ENCODE results near the gene ADAMTS19.
A peak's percentile ranks its signal among the peaks of the same experiment; 100 is the strongest.

The ADAMTS19 gene

GRCh38 chr5:129689045-129689444 is 228.9 kb downstream of the ADAMTS19 start:
- DNase-seq, result no peak

GRCh38 chr5:129691220-129691619 is 231.1 kb downstream of the ADAMTS19 start:
- DNase-seq, result no peak

GRCh38 chr5:129696636-129697035 is 236.5 kb downstream of the ADAMTS19 start:
- DNase-seq, result no peak

- DNase-seq, result no peak
These were observed 238.6 kb downstream of the ADAMTS19 start for GRCh38 chr5:129698661-129699060.

- DNase-seq, result no peak
These were observed 256.1 kb downstream of the ADAMTS19 start for GRCh38 chr5:129716235-129716634.

- no peak for DNase-seq
These were observed 256.6 kb downstream of the ADAMTS19 start for GRCh38 chr5:129716651-129717050.

- DNase-seq, result no peak
These were observed 257.7 kb downstream of the ADAMTS19 start for GRCh38 chr5:129717751-129718310.

- DNase-seq, result no peak
These were observed 258.5 kb downstream of the ADAMTS19 start for GRCh38 chr5:129718471-129719090.

- no peak for DNase-seq
These were observed 264.1 kb downstream of the ADAMTS19 start for GRCh38 chr5:129724222-129724621.

GRCh38 chr5:129724647-129725046 is 264.5 kb downstream of the ADAMTS19 start:
- no peak for DNase-seq

GRCh38 chr5:129739773-129740172 is 279.7 kb downstream of the ADAMTS19 start:
- no peak for DNase-seq

- no peak for DNase-seq
These were observed 283.6 kb downstream of the ADAMTS19 start for GRCh38 chr5:129743541-129744187.

GRCh38 chr5:129745997-129746396 is 285.9 kb downstream of the ADAMTS19 start:
- DNase-seq, result no peak

- no peak for DNase-seq
These were observed 286.8 kb downstream of the ADAMTS19 start for GRCh38 chr5:129746876-129747275.

- no peak for DNase-seq
These were observed 287.7 kb downstream of the ADAMTS19 start, which contains the start of gene MINAR2 for GRCh38 chr5:129747572-129748407. Gene MINAR2, plus strand, starts transcription at chr5:129748094. Its CDS starts 97 bp downstream, at chr5:129748191.

GRCh38 chr5:129748913-129749880 is 289.1 kb downstream of the ADAMTS19 start:
- DNase-seq, result no peak

GRCh38 chr5:129760636-129761325 is 300.7 kb downstream of the ADAMTS19 start:
- DNase-seq, result no peak

GRCh38 chr5:129763651-129764050 is 303.6 kb downstream of the ADAMTS19 start:
- DNase-seq, result no peak

GRCh38 chr5:129766798-129767197 is 306.7 kb downstream of the ADAMTS19 start:
- DNase-seq, result no peak

GRCh38 chr5:129767927-129768380 is 307.9 kb downstream of the ADAMTS19 start:
- peak; percentile 50 for DNase-seq

- no peak for DNase-seq
These were observed 308.6 kb downstream of the ADAMTS19 start for GRCh38 chr5:129768735-129769134.

All from NCI-H2171 (cell line).